NCI-H1694 (cell line): Measurements from ENCODE around the gene PLCB1.
"Not testable (repeated sequence)": the region's sequence is repeated elsewhere in the genome, so short reads cannot be mapped to it uniquely, and the experiment has no call there.

Experiments
- DNase-seq: peaks from one replicate; lab custom pipeline; 2025; lab: John Stamatoyannopoulos, UW

PLCB1 gene

DNA sequence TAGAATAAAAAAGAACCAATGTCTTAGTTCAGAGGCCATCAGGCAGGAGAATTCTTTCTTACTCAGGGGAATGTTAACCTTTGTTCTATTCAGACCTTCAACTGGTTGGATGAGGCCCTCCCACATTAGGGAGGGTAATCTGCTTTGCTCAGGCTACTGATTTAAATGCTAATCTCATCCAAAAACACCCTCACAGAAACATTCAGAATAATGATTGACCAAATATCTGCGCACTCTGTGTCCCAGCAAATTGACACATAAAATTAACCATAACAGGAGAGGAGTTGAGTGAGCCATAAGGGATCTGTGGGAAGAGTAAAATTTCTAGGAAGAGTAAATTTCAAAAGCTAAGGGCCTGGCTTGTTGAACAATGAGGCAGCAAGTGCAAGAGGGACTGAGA, 702.8 kb downstream of the PLCB1 start:
- no peak for DNase-seq

DNA sequence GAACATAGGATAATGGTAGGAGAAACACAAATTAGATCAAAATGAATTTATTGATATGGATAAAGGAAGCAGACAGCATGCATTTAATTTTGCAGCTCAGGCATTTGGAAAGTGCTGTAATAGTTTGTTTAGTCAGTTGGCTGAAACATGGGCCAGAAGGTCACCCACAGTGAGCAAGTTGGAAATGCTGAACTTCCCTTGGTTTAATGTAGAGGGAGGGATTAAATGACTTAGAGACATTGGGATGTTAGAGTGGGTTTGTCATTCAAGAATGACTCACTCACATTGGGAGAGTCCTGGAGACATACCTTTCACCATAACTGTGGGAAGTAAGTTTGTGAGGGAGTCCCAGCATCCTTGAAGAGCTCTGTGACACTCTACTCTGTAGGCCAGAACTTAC, 705.3 kb downstream of the PLCB1 start:
- DNase-seq = no peak

DNA sequence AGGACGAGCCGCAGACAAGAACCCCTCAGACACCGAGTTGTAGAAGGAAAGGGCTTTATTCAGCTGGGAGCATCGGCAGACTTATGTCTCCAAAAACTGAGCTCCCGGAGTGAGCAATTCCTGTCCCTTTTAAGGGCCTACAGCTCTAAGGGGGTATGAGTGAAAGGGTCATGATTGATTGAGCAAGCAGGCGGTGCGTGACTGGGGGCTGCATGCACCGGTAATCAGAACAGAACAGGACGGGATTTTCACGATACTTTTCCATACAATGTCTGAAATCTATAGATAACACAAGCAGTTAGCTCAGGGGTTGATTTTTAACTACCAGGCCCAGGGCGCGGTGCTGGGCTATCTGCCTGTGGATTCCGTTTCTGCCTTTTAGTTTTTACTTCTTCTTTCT, 710.5 kb downstream of the PLCB1 start:
- no peak for DNase-seq

DNA sequence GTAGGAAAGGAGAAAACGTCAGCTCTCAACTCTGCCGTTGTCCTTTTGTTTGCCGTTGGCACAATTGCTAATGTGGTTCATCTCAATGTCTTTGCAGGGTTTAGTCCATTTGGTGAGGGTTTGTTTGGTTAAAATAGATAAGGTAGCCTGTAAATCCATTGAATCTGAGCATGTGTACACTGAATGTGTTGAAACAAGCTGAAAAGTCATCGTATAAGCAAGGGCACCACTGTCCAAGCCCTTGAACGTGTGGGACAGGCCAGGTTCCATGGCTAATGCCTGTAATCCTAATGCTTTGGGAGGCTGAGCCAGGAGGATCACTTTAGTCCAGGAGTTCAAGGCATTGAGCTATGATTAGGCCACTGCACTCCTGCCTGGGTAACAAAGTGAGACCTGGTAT, 712.1 kb downstream of the PLCB1 start:
- DNase-seq = no peak

DNA sequence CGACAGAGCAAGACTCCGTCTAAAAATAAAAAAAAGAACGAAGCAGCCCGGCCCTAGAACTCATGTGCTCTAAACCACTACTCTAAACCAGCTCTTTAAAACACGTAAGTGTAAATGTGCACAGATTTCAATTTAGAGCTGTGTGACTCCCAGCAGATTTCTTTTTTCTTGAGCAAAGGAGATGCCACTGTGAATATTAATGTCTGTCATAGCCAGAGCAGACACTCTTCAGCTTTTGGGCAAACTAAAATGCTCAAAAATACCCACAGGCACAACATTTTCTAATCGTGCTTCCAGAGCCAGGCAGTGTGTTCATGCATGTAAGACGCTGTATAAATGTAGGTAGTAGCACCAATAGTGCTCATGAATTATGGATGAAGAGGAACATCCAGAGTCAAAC, 717.9 kb downstream of the PLCB1 start:
- no peak for DNase-seq

DNA sequence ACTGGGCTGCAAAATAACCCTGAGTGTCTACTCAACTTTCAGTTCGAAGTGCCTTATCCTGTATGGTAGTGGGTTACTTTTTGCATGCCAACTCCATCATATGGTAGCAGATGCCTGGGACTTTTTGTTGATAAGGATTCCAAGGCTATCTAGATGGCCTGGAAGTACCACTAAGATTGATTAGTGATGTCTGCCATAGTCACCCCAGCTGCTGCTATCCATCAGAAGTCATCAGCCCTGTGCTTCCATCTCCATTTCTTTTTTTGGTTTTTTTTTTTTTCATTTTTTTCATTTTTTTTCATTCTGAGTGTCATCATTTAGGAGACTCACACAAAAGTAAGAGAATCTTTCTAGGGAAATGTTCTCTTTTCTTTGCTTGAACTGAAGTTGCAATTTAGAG, 719.4 kb downstream of the PLCB1 start:
- no peak for DNase-seq

DNA sequence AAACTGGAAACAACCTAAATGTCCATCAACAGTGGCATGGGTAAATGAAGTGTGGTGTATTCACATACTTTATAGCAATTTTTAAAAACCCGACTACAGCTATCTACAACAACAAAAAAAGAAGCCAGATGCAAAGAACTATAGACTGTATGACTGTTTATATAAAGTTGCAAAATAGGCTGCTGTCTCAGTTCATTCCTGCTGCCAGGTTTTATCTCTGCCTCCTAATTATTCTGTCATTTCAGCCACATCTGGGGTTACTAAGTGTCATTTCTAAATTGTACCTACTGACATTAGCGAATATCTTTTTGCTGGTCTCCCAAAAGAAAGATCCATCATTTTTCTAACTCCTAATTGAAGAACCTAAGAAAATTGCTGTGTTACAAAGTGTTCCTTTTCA, 719.9 kb downstream of the PLCB1 start:
- not testable (repeated sequence) for DNase-seq

DNA sequence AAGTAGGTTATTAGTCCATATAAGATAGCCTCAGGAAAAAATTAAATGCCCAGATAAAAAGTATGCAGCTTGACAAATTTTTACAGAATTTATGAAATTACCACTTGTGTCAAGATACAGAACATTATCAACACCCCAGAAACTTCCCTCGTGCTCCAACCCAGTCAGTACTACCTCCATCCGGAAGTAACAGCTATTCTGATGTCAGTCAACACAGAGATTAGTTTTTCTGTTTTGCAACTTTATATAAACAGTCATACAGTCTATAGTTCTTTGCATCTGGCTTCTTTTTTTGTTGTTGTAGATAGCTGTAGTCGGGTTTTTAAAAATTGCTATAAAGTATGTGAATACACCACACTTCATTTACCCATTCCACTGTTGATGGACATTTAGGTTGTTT, 721.1 kb downstream of the PLCB1 start:
- not testable (repeated sequence) for DNase-seq

DNA sequence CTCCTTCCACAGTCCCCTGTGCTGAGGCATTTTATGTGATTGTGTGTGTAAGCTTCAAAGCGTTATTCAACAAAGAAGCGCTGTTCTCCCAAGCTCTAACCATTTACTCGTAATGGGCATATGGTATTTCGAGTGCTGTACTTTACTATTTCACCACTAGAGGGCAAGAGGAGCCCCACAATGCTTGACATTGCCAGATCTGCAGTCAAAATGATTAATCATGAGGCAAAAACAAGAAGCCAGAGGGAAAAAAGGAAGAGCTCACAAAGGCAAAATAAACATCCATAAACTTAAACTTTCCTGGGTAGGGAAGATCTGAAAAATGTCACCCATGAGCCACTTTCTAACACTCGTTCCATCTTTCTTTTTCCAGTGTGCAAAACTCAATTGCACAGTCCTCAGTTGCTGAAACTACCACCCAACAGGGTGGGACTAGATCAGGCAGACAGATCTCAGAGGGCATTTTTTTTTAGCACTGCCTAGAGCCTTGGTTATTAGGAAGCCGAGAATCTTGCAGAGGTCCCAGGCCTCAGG, 721.8 kb downstream of the PLCB1 start:
- peak; percentile 62 for DNase-seq

DNA sequence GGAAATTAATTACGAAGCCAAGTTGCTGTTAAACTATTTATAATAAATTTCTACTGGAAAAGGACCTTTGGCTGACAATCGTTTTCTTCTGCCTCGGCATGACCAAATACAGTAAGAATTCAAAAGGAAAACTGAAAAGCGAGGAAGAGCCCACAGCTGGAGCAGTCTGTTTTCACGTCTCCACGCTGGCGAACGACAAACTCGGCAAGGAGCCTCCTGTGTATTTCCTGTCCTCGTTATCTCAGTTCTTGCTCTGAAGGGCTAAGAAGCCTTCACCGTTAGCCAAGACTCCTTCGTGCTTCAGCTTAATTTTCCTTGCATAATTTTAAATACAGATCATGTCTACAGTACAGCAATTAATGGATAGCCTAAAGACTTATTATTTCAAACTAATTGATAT, 722.5 kb downstream of the PLCB1 start:
- DNase-seq = no peak

DNA sequence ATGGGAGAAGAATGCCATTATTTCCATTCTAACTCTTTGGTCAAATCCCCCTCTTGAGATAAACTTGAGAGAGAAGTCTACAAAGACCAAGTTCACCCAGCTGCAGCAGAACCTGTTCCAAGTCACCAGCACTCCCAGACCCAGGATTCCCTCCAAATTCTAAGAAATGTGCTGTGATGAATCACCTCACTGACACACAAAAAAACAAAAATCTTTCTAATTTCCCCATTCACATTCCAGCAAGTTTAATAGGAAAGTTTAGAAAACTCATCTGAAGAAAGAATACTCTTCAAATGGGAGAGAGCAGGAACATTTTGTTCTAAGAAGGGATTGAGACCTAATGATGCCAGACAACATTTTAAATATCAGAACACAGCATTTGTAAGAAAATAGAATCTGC, 723.2 kb downstream of the PLCB1 start:
- no peak for DNase-seq

DNA sequence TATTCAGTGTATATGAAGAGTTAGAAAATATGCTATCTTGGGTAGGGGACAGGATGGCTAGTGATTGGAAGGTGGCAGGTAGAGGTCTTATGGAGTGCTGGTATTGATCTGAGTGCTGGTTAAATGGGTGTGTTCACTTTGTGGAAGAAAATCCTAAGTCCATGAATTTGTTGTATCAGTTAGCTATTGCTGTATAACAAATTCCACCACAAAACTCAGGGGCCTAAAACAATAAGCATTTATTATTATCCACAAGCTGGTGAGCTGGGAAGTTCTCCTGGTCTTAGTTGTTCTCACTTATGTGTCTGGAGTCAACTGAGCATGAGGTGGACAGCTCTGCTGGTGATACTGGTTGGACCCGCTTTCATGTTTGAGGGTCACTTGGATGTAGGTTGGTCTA, 724.6 kb downstream of the PLCB1 start:
- DNase-seq = no peak

DNA sequence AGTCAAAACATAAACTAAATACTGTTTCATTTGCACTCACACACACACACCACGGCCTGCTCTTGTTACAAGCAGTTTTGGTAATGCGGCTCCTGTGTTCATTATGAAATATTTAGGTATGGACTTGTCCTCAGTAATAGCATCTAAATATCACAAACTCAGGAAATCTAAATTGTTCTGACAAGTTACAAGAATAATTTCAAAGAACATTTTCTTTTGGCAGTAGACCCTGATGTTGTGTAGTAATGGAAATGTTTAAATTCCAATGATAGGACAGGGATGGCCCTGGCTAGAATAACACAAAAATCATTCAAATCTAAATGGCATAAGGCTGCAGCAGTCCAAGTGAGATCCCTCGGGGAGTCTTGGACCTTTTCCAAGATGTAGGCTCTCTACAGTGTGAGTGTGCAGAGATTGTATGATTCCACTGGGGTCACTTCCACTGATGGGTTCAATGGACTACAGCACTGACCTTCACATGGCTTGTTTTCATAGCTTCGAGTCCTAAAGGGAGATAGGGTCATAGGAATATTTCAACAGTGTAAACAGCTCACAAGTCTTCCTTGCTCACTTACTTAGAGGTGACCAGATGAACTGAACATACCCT, 726.2 kb downstream of the PLCB1 start:
- DNase-seq = no peak

DNA sequence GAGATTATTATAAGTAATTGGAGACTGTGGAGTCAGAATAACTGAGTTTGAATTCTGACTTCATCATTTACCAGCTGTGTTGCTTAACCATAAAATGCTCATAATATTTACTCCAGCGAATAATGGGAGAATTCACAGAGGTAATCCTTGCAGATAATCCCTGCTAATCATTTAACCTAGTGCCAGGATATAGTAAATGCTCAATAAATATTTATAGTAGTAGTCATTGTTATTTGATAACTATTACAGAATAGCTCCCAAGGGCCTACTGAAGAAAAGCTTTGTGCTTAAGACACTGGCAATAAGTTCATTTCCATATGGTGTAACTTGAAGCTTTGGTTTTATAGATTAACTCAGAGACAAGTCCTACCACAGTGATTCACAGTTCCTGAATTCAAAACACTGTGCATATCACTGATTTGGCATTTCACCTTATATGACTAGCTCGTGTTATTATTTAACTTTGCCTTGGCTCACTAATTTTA, 728.0 kb downstream of the PLCB1 start:
- no peak for DNase-seq

DNA sequence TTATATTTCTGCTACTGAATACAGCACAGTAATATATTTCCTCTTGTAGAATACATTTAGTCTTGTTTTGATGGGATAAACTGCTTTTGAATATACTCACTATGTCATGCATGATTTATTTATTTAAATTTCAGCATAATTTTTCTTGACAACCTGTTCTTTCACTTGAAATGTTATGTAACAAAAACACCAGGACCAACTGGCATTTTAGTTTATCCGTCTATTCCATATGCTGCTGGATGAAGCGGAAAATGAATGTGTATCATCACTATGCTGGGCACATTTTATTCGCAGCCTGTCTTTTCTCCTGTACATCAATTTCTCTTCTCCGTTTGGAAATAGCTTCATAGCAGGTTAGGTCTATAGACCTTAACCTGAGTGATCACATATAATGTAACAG, 730.0 kb downstream of the PLCB1 start:
- peak; percentile 77 for DNase-seq

DNA sequence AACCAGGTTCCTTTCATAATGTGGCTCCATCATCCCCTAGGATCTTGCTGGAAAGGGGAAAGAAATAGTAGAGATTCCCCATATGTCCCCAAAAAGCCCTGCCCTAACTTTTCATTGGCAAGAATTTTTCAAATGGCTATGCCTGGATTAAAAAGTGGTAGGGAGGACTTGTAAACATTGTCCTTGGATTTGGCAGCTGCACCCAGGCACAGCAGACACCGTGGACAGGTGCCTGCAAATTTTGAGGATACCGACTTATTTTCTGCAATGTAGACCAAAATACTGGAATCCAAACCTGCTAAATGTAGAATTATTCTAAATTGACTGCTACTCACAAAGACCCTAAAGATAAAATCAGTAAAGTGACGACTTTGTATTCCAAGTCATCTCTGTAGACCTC, 733.6 kb downstream of the PLCB1 start:
- DNase-seq = no peak

DNA sequence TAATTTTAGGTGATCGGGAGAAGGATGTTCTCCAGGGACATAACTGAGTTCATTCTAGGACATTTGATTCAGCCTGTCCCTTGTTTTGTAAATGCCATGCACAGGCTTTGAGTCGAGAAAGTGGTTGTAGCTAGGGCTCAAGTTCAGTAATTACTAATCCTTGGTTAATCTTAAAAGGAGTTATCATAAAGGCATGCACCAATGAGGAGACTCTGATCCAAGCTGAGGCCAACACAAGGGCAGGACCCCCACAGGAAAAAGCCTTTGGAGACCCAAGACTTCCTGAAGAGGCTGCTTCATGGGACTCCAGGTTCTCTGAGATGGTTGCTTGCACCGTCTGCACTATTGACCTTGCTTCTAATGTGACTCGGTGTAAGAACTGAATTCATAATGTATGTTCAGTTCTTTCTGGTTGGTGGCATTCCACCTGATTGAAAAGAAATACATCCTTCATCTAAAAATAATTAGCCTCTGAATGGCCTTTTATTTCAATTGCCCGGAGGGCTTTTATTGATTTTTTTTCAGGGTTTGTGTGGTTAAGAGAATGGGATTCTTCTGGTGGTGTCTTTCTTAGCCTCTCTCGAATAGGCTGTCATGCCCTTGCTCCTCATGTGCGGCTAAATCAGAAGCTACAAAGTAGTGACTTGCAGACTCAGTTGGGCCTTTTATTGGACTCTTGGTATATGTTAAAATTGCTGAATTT, 735.1 kb downstream of the PLCB1 start:
- no peak for DNase-seq

DNA sequence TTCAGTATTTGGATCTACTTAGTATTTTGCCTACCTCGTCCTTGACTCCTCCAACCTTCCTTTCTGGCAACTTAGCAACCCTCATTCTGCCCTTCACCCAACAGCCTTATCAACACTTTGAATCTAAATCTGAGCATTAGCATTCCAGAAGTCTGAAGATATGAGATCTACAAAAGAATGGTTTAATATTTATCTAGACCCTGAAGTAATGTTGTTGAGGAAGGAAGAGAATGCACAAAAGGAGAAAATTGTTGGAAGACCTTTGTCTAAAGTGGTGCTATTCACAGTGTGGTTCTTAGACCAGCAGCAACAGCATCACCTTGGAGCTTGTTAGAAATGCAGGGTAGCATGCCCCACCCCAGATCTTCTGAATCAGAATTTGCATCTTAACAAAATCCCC, 738.6 kb downstream of the PLCB1 start:
- no peak for DNase-seq

DNA sequence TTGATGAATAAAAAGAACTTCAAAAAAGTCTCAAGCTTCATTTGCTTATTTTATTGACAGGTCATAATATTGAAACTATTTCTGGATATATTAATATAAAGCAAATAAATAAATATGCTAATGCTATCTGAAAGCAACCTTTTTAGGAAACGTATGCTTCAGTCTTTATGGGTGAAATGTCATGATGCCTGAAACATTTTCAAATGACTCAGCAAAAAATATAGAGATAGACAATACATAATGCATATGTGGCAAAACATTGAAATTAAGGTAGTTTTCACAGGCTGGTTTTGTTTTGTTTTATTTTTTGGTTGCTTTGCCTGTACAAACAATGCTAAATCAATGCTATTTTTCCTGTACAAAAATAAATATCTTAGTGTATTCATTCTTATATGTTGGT, 742.4 kb downstream of the PLCB1 start:
- DNase-seq = no peak

DNA sequence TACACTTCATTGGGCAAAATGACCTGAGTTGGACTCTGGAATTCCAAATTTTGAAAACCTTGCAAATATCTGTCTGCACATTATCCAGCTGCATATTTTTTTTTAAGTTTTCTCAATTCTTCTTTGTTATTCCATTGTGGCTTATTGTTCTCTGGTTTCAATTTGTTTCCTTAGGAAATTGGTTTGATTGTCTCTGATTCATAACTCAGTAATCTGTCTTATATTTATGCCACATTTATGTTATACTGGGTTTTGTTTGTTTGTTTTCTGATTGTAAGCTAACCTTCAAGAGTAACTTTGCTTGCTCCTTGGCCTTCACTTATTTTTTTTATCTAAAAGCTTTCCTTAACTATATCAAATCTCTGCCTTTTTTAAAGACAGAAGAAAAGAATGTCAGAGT, 743.5 kb downstream of the PLCB1 start:
- no peak for DNase-seq

DNA sequence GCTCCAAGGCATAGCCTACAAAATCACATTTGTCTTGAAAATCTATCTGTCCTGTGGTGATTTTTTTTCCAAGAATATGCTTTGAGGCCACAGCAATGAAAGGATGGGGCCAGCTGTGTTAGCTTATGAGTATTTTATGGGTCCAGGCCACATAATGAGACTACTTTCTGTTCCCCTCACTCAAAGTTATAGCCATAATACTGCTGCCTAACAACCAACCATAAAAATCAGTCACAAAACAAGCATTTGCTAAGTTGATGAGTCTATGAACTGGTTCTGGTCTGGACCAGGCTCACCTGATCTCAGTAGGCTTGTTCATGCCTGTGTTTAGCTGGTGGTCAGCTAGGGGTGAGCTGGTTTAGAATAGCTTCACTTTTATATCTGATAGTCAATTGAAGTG, 744.3 kb downstream of the PLCB1 start:
- no peak for DNase-seq

DNA sequence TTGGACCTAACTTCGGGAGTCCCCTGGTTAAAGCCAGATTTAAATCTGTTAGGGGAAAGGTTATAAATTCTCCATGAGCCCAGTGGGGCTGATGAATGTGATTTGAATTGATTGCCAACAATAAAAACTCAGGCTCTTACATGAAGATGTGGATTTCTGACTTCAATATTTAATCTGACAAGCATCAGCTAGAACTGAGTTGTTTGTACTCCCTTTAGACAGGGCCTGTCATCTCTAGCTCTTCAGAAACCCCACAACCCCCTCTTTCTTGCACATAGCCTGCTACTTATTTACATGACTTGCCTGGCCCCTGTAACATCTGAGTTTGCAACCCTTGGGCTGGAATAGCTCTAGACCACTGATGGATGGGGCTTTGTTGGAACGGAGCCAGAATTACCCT, 745.2 kb downstream of the PLCB1 start:
- no peak for DNase-seq

DNA sequence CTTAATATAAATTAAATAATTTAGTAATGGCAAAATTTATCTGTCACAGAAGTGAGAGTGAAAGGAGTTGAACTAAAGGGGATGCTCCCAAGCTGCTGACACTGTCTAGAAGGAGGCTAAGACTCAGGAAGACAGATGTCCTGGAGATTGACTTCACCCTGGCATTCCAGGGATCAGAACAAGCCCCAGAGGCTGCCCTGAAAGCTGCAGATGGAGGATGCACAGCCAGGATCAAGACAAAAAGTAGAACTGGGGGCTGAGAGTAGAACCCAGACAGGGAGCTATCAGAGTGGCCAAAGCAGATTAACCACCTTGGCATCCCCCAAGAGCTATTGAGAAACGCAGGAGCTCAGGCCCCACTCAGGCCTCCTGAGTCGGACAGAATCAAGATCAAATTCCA, 747.6 kb downstream of the PLCB1 start:
- DNase-seq = no peak
